Heart left ventricle (tissue), 13 donors: Measurements from ENCODE around the gene PIGL.

Experiments used
- POLR2A ChIP-seq, 2 donors: fragments of 450-650 bp; IDR thresholded peaks; one replicate each; pipeline ENCODE4 v1.6.1; 2017; ENCODE audit warnings: antibody characterized with exemption in 2 of 2, mild to moderate bottlenecking in 2 of 2, moderate library complexity in 2 of 2
- TF ChIP-seq, protein P1 (sequence below), 12 donors: fragments of 200-600 bp; sonication (generic) in 4 of 12; IDR thresholded peaks; one replicate each; pipeline versions ENCODE4 v1.5.0 to v1.8.0; 2018 to 2022; ENCODE audit warnings: antibody characterized with exemption in 12 of 12, mild to moderate bottlenecking in 5 of 12
- donor health status: ischemic (EF 13 %, LVEDD 7.1; RV severe dilation, severe dysfunction).
- donor health status: DM: no; HTN: yes; CAD: no.
- donor health status: DM: no; HTN: no; CAD: no.
- donor health status: ischemic (EF 25% LVEDD 6.9; RV normal size, moderate dysfunction).
- donor health status: ischemic (EF 25% LVEDD 5.7; RV mildly dilated, moderate dysfunction).
- donor health status: ischemic (EF 35%, LVEDD 5.7; RV mildly dilated, moderate dysfunction).
- donor health status: nonischemic (EF 11% LVEDD 7.7; RV severe dilation, severe dysfunction).
- donor health status: DM: yes; HTN: yes; CAD: no.
- donor health status: PGD.
- donor health status: ischemic (EF 29% LVEDD 5.4; RV normal size, mild dysfunction).
- donor health status: nonischemic (EF 23%, LVEDD 6.1; RV moderate dilation, normal function).

DNA sequence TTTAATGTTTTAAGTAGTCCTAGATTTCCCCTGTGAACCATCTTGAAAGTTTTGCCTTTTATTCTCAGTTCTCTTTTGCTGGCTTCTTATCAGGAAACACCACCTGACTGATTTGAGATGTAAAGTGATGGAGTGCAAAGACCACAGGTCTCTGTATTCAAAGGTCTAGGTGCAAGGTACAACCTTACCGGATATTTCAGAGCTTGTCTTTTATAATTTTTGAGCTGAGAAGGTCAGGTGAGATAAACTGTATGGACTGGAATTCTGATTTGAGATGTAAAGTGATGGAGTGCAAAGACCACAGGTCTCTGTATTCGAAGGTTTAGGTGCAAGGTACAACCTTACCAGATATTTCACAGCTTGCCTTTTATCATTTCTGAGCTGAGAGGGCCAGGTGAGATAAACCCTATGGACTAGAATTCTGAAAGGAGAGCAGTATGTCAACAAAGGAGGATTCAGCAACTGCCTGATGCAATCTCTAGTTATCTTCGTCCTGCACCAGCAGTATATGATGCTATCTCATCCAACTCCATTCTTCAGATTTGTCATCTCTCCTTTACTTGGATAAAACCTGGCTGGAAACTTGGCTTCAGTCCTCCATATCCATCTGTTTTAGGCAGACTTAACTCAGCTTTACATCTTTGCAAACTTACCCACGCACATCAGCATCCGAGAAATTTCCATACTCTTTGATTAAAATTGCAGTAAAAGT, 72.0 kb downstream of the PIGL start:
- TF ChIP-seq POLR2A (IDR thresholded peaks at IDR 0.05) = no peak
- TF ChIP-seq, protein P1, sequence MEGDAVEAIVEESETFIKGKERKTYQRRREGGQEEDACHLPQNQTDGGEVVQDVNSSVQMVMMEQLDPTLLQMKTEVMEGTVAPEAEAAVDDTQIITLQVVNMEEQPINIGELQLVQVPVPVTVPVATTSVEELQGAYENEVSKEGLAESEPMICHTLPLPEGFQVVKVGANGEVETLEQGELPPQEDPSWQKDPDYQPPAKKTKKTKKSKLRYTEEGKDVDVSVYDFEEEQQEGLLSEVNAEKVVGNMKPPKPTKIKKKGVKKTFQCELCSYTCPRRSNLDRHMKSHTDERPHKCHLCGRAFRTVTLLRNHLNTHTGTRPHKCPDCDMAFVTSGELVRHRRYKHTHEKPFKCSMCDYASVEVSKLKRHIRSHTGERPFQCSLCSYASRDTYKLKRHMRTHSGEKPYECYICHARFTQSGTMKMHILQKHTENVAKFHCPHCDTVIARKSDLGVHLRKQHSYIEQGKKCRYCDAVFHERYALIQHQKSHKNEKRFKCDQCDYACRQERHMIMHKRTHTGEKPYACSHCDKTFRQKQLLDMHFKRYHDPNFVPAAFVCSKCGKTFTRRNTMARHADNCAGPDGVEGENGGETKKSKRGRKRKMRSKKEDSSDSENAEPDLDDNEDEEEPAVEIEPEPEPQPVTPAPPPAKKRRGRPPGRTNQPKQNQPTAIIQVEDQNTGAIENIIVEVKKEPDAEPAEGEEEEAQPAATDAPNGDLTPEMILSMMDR (IDR thresholded peaks at IDR 0.05) = no peak
